Hematopoietic multipotent progenitor cell treated with erythropoietin and hydrocortisone succinate and interleukin-3 and kit ligand, for 6 days (in vitro differentiated cells): ENCODE measurements around the gene KLHDC2.
"Not testable (repeated sequence)": the region's sequence is repeated elsewhere in the genome, so short reads cannot be mapped to it uniquely, and the experiment has no call there.

ENCODE experiments used
- DNase-seq: peaks from one replicate; pipeline ENCODE4 v3.0.0-alpha.2; 2015

Gene KLHDC2

GRCh38 chr14:49767571-49768300, at the start of gene KLHDC2:
KLHDC2 (plus strand) TSS chr14:49768153; CDS start chr14:49768469, 316 bp downstream.
- peak; percentile 92 for DNase-seq

- DNase-seq, result no peak
Observed at GRCh38 chr14:49720744-49721143, 47.2 kb upstream of the KLHDC2 start.

- DNase-seq, result not testable (repeated sequence)
Observed at GRCh38 chr14:49721733-49722435, 46.1 kb upstream of the KLHDC2 start.

- DNase-seq, result no peak
Observed at GRCh38 chr14:49727171-49727570, 40.8 kb upstream of the KLHDC2 start.

- DNase-seq, result no peak
Observed at GRCh38 chr14:49732896-49733295, 35.1 kb upstream of the KLHDC2 start.

- peak; percentile 38 for DNase-seq
Observed at GRCh38 chr14:49733836-49734235, 34.1 kb upstream of the KLHDC2 start.

- DNase-seq, result not testable (repeated sequence)
Observed at GRCh38 chr14:49735669-49736068, 32.3 kb upstream of the KLHDC2 start.

- no peak for DNase-seq
Observed at GRCh38 chr14:49745191-49745590, 22.8 kb upstream of the KLHDC2 start.

- not testable (repeated sequence) for DNase-seq
Observed at GRCh38 chr14:49746476-49746875, 21.5 kb upstream of the KLHDC2 start.

- DNase-seq, result no peak
Observed at GRCh38 chr14:49754570-49755097, 13.3 kb upstream of the KLHDC2 start.

GRCh38 chr14:49755378-49755777, 12.6 kb upstream of the KLHDC2 start:
- DNase-seq, result peak; percentile 32

- DNase-seq, result no peak
Observed at GRCh38 chr14:49761839-49762551, 6.0 kb upstream of the KLHDC2 start.

- DNase-seq, result peak; percentile 43
Observed at GRCh38 chr14:49766839-49767238, 1.1 kb upstream of the KLHDC2 start.

- DNase-seq, result no peak
Observed at GRCh38 chr14:49767270-49767570, 733 bp upstream of the KLHDC2 start.

- peak; percentile 86 for DNase-seq
Observed at GRCh38 chr14:49768301-49769121, 558 bp downstream of the KLHDC2 start.

- peak; percentile 35 for DNase-seq
Observed at GRCh38 chr14:49769171-49769570, 1.2 kb downstream of the KLHDC2 start.

- DNase-seq, result no peak
Observed at GRCh38 chr14:49769581-49770211, 1.7 kb downstream of the KLHDC2 start.

GRCh38 chr14:49770212-49770817, 2.4 kb downstream of the KLHDC2 start:
- no peak for DNase-seq

- DNase-seq, result not testable (repeated sequence)
Observed at GRCh38 chr14:49771691-49772090, 3.7 kb downstream of the KLHDC2 start.

GRCh38 chr14:49774106-49774505, 6.2 kb downstream of the KLHDC2 start:
- DNase-seq, result no peak

- no peak for DNase-seq
Observed at GRCh38 chr14:49778421-49778820, 10.5 kb downstream of the KLHDC2 start.

GRCh38 chr14:49781040-49781439, 13.1 kb downstream of the KLHDC2 start:
- not testable (repeated sequence) for DNase-seq
